ENCODE data around the gene CD274. TPM values are rescaled to one million over a fixed set of nuclear protein-coding genes. Genes with fewer than 3 reads are reported as not detected.
"Not testable (repeated sequence)": the region's sequence is repeated elsewhere in the genome, so short reads cannot be mapped to it uniquely, and the experiment has no call there.

The CD274 gene
- total and polyA plus RNA-seq, 5 donors from 2014 or later, result 0.72 to 7.0 (median 1.6) TPM

GRCh38 chr9:5438301-5439162 is 11.8 kb upstream of the CD274 start:
- peaks cover 7% of the 10 kb centered on the region for H3K27me3 Mint-ChIP-seq
- peak overlapping the region; percentile 95 for H3K27ac ChIP-seq (ENCODE audit: insufficient read depth, low read length, poor library complexity, severe bottlenecking)
- peaks cover 0 to 1% (median 0%) of the 10 kb centered on the region in 7 donors for H3K9me3 Mint-ChIP-seq
- DNase-seq, result peak in 1 of 3 donors; percentile 46
- H3K4me1 Mint-ChIP-seq, result peaks cover 18 to 48% (median 28%) of the 10 kb centered on the region in 4 donors
- no peaks in the 10 kb centered on the region for H3K9me3 ChIP-seq (ENCODE audit: control insufficient read depth in 2 of 2, low read length in 2 of 2)
- H3K27me3 ChIP-seq (ENCODE audit: control insufficient read depth, insufficient read depth, low read length), result no peaks in the 10 kb centered on the region
- H3K27ac Mint-ChIP-seq, result peak overlapping the region; percentile 96 to 99 (median 98)
- H3K4me3 ChIP-seq (ENCODE audit: low read depth, low read length), result peak overlapping the region; percentile 85
- H3K36me3 Mint-ChIP-seq, result peaks cover 10% of the 10 kb centered on the region
- H3K4me1 ChIP-seq (ENCODE audit: control insufficient read depth, insufficient read depth, low read length, poor library complexity, severe bottlenecking), result peaks cover 28% of the 10 kb centered on the region
- peaks cover 6% of the 10 kb centered on the region for H3K36me3 ChIP-seq (ENCODE audit: control insufficient read depth, insufficient read depth, low read length)
- ATAC-seq (ENCODE audit: low read depth in 2 of 2), result no peak
- peak overlapping the region; percentile 82 to 99 (median 96) for H3K4me3 Mint-ChIP-seq

GRCh38 chr9:5440426-5440825 is 9.9 kb upstream of the CD274 start:
- H3K27ac ChIP-seq (ENCODE audit: insufficient read depth, low read length, poor library complexity, severe bottlenecking), result no peak overlapping the region
- no peaks in the 10 kb centered on the region for H3K27me3 ChIP-seq (ENCODE audit: control insufficient read depth, insufficient read depth, low read length)
- Mint-ChIP-seq H3K4me1 (peaks cover 14 to 48% (median 26%) of the 10 kb centered on the region in 4 donors), H3K9me3 (no peaks in the 10 kb centered on the region), H3K4me3 (peak overlapping the region in 1 of 4 donors; percentile 50), H3K27ac (peak overlapping the region in 1 of 3 donors; percentile 62), H3K27me3 (peaks cover 7% of the 10 kb centered on the region), H3K36me3 (peaks cover 6% of the 10 kb centered on the region)
- peaks cover 2% of the 10 kb centered on the region for H3K36me3 ChIP-seq (ENCODE audit: control insufficient read depth, insufficient read depth, low read length)
- no peak overlapping the region for H3K4me3 ChIP-seq (ENCODE audit: low read depth, low read length)
- DNase-seq (no peak), ATAC-seq (ENCODE audit: low read depth in 2 of 2) (no peak)
- no peaks in the 10 kb centered on the region for H3K9me3 ChIP-seq (ENCODE audit: control insufficient read depth in 2 of 2, low read length in 2 of 2)
- H3K4me1 ChIP-seq (ENCODE audit: control insufficient read depth, insufficient read depth, low read length, poor library complexity, severe bottlenecking), result peaks cover 28% of the 10 kb centered on the region

- DNase-seq, result no peak
- Mint-ChIP-seq H3K27me3 (peaks cover 7% of the 10 kb centered on the region), H3K4me3 (no peak overlapping the region), H3K4me1 (peaks cover 13 to 41% (median 23%) of the 10 kb centered on the region in 4 donors), H3K27ac (no peak overlapping the region), H3K9me3 (no peaks in the 10 kb centered on the region), H3K36me3 (no peaks in the 10 kb centered on the region)
- no peak for ATAC-seq (ENCODE audit: low read depth in 2 of 2)
- Histone ChIP-seq H3K36me3 (ENCODE audit: control insufficient read depth, insufficient read depth, low read length) (no peaks in the 10 kb centered on the region), H3K27me3 (ENCODE audit: control insufficient read depth, insufficient read depth, low read length) (no peaks in the 10 kb centered on the region), H3K4me1 (ENCODE audit: control insufficient read depth, insufficient read depth, low read length, poor library complexity, severe bottlenecking) (peaks cover 28% of the 10 kb centered on the region), H3K9me3 (ENCODE audit: control insufficient read depth in 2 of 2, low read length in 2 of 2) (no peaks in the 10 kb centered on the region), H3K27ac (ENCODE audit: insufficient read depth, low read length, poor library complexity, severe bottlenecking) (no peak overlapping the region), H3K4me3 (ENCODE audit: low read depth, low read length) (no peak overlapping the region)
Measured at GRCh38 chr9:5441043-5441442, 9.3 kb upstream of the CD274 start.

- peaks cover 5 to 27% (median 12%) of the 10 kb centered on the region in 4 donors for H3K4me1 Mint-ChIP-seq
- no peaks in the 10 kb centered on the region for H3K27me3 ChIP-seq (ENCODE audit: control insufficient read depth, insufficient read depth, low read length)
- H3K4me3 ChIP-seq (ENCODE audit: low read depth, low read length), result no peak overlapping the region
- no peak for ATAC-seq (ENCODE audit: low read depth in 2 of 2)
- DNase-seq, result peak in 1 of 3 donors; percentile 58
- peaks cover 0 to 4% (median 0%) of the 10 kb centered on the region in 7 donors for H3K9me3 Mint-ChIP-seq
- H3K27ac ChIP-seq (ENCODE audit: insufficient read depth, low read length, poor library complexity, severe bottlenecking), result no peak overlapping the region
- H3K4me3 Mint-ChIP-seq, result no peak overlapping the region
- peaks cover 14% of the 10 kb centered on the region for H3K4me1 ChIP-seq (ENCODE audit: control insufficient read depth, insufficient read depth, low read length, poor library complexity, severe bottlenecking)
- H3K36me3 ChIP-seq (ENCODE audit: control insufficient read depth, insufficient read depth, low read length), result no peaks in the 10 kb centered on the region
- peaks cover 7% of the 10 kb centered on the region for H3K27me3 Mint-ChIP-seq
- no peaks in the 10 kb centered on the region for H3K36me3 Mint-ChIP-seq
- H3K27ac Mint-ChIP-seq, result no peak overlapping the region
- H3K9me3 ChIP-seq (ENCODE audit: control insufficient read depth in 2 of 2, low read length in 2 of 2), result no peaks in the 10 kb centered on the region
Measured at GRCh38 chr9:5442400-5443011, 7.8 kb upstream of the CD274 start.

- H3K36me3 Mint-ChIP-seq, result no peaks in the 10 kb centered on the region
- no peak overlapping the region for H3K4me3 Mint-ChIP-seq
- H3K27me3 Mint-ChIP-seq, result peaks cover 7% of the 10 kb centered on the region
- peaks cover 0 to 14% (median 5%) of the 10 kb centered on the region in 4 donors for H3K4me1 Mint-ChIP-seq
- no peak for DNase-seq
- Histone ChIP-seq H3K36me3 (ENCODE audit: control insufficient read depth, insufficient read depth, low read length) (no peaks in the 10 kb centered on the region), H3K27me3 (ENCODE audit: control insufficient read depth, insufficient read depth, low read length) (no peaks in the 10 kb centered on the region), H3K4me3 (ENCODE audit: low read depth, low read length) (no peak overlapping the region), H3K9me3 (ENCODE audit: control insufficient read depth in 2 of 2, low read length in 2 of 2) (no peaks in the 10 kb centered on the region), H3K4me1 (ENCODE audit: control insufficient read depth, insufficient read depth, low read length, poor library complexity, severe bottlenecking) (peaks cover 2% of the 10 kb centered on the region), H3K27ac (ENCODE audit: insufficient read depth, low read length, poor library complexity, severe bottlenecking) (no peak overlapping the region)
- H3K9me3 Mint-ChIP-seq, result peaks cover 0 to 4% (median 0%) of the 10 kb centered on the region in 7 donors
- H3K27ac Mint-ChIP-seq, result no peak overlapping the region
- no peak for ATAC-seq (ENCODE audit: low read depth in 2 of 2)
Measured at GRCh38 chr9:5443850-5444249, 6.5 kb upstream of the CD274 start.

- ATAC-seq (ENCODE audit: low read depth in 2 of 2); H3K27ac ChIP-seq (ENCODE audit: insufficient read depth, low read length, poor library complexity, severe bottlenecking); H3K4me1 ChIP-seq (ENCODE audit: control insufficient read depth, insufficient read depth, low read length, poor library complexity, severe bottlenecking); H3K9me3 Mint-ChIP-seq; H3K36me3 ChIP-seq (ENCODE audit: control insufficient read depth, insufficient read depth, low read length); H3K27me3 ChIP-seq (ENCODE audit: control insufficient read depth, insufficient read depth, low read length); H3K27me3 Mint-ChIP-seq; H3K4me3 Mint-ChIP-seq; H3K9me3 ChIP-seq (ENCODE audit: control insufficient read depth in 2 of 2, low read length in 2 of 2); H3K4me3 ChIP-seq (ENCODE audit: low read depth, low read length); DNase-seq; H3K36me3 Mint-ChIP-seq; H3K27ac Mint-ChIP-seq: not testable (repeated sequence)
- peaks cover 0 to 13% (median 5%) of the 10 kb centered on the region in 4 donors for H3K4me1 Mint-ChIP-seq
Measured at GRCh38 chr9:5445096-5445495, 5.2 kb upstream of the CD274 start.

GRCh38 chr9:5445886-5446285 is 4.5 kb upstream of the CD274 start:
- Mint-ChIP-seq H3K27ac (no peak overlapping the region), H3K27me3 (peaks cover 7% of the 10 kb centered on the region), H3K36me3 (no peaks in the 10 kb centered on the region), H3K4me3 (no peak overlapping the region), H3K9me3 (peaks cover 0 to 4% (median 0%) of the 10 kb centered on the region in 7 donors), H3K4me1 (peaks cover under 1 to 15% (median 8%) of the 10 kb centered on the region in 4 donors)
- Histone ChIP-seq H3K9me3 (ENCODE audit: control insufficient read depth in 2 of 2, low read length in 2 of 2) (no peaks in the 10 kb centered on the region), H3K36me3 (ENCODE audit: control insufficient read depth, insufficient read depth, low read length) (no peaks in the 10 kb centered on the region), H3K27ac (ENCODE audit: insufficient read depth, low read length, poor library complexity, severe bottlenecking) (no peak overlapping the region), H3K4me1 (ENCODE audit: control insufficient read depth, insufficient read depth, low read length, poor library complexity, severe bottlenecking) (peaks cover 4% of the 10 kb centered on the region), H3K27me3 (ENCODE audit: control insufficient read depth, insufficient read depth, low read length) (no peaks in the 10 kb centered on the region), H3K4me3 (ENCODE audit: low read depth, low read length) (no peak overlapping the region)
- DNase-seq (no peak), ATAC-seq (ENCODE audit: low read depth in 2 of 2) (no peak)
